IMR-90 (cell line): ENCODE data around the gene KDELR3.

Experiments used
- CTCF ChIP-seq: conservative IDR thresholded peaks from 2 replicates; pipeline ENCODE4 v1.5.1; 2012; ENCODE audit warnings: mild to moderate bottlenecking, low read depth, low read length, improper control_type of control experiment
- USF2 ChIP-seq: fragments of 150-350 bp; IDR thresholded peaks from 2 replicates; pipeline ENCODE4 v1.6.1; 2017; ENCODE audit warnings: mild to moderate bottlenecking, antibody characterized with exemption, low read length, low read depth

- TF ChIP-seq CTCF (no peak), USF2 (no peak)
Observed at GRCh38 chr22:38432264-38432663, 35.6 kb upstream of the KDELR3 start.
